ENCODE results near the gene FOXP1. TPM values are rescaled to one million over a fixed set of nuclear protein-coding genes. Genes with fewer than 3 reads are reported as not detected.

Gene FOXP1
- total RNA-seq, 1 experiment from 2014 or later: 22.1 TPM

GRCh38 chr3:71461114-71461513, 122.4 kb downstream of the FOXP1 start:
- DNase-seq (ENCODE audit: low read depth in 1 of 2, low spot score in 2 of 2): no peak
- no peaks in the 10 kb centered on the region for H3K9me3 ChIP-seq (replicated peaks)

GRCh38 chr3:71458895-71459294, 124.6 kb downstream of the FOXP1 start:
- H3K4me3 ChIP-seq: no peak overlapping the region
- H3K4me1 ChIP-seq (replicated peaks): peaks cover 37% of the 10 kb centered on the region
- no peak overlapping the region for H3K27ac ChIP-seq
- DNase-seq (ENCODE audit: low read depth in 1 of 2, low spot score in 2 of 2): no peak
- H3K9me3 ChIP-seq (replicated peaks): no peaks in the 10 kb centered on the region
- H3K36me3 ChIP-seq: no peaks in the 10 kb centered on the region
- no peaks in the 10 kb centered on the region for H3K27me3 ChIP-seq (replicated peaks)

More at GRCh38 chr3:71461114-71461513, 122.4 kb downstream of the FOXP1 start:
- H3K27me3 ChIP-seq (replicated peaks): no peaks in the 10 kb centered on the region
- H3K4me3 ChIP-seq: no peak overlapping the region
- H3K27ac ChIP-seq: peak overlapping the region; percentile 65
- H3K36me3 ChIP-seq: no peaks in the 10 kb centered on the region
- peaks cover 30% of the 10 kb centered on the region for H3K4me1 ChIP-seq (replicated peaks)

DNA sequence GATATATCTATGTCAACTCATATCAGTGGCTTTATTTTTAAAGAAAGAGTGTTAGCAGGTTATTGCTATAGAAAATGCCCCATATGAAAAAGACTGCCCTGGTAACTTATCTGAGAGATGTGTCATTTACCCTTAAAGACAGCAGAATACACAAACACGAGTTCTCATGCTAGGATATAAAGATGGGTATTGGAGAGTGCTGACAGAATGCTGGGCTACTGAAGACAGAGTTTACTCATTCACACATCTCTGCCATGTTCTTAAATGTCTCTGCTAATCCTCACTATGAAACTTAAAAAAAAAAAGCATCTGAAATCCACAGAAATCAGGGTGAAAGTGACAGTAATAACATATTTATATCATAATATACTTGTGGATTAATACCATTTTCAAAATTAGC, 126.7 kb downstream of the FOXP1 start:
- no peak for DNase-seq (ENCODE audit: low read depth in 1 of 2, low spot score in 2 of 2)
- no peak overlapping the region for H3K4me3 ChIP-seq

GRCh38 chr3:71456156-71456555, 127.4 kb downstream of the FOXP1 start:
- H3K4me3 ChIP-seq: 0 out of 2 replicates have a peak overlapping the region, but pooled peaks have one; percentile 7
- H3K4me1 ChIP-seq (replicated peaks): peaks cover 21% of the 10 kb centered on the region
- H3K27me3 ChIP-seq (replicated peaks): no peaks in the 10 kb centered on the region
- DNase-seq (ENCODE audit: low read depth in 1 of 2, low spot score in 2 of 2): peak in 1 of 2 experiments; percentile 35
- no peaks in the 10 kb centered on the region for H3K36me3 ChIP-seq
- H3K27ac ChIP-seq: peak overlapping the region; percentile 14
- no peaks in the 10 kb centered on the region for H3K9me3 ChIP-seq (replicated peaks)

More for the DNA sequence above, 126.7 kb downstream of the FOXP1 start:
- peaks cover 28% of the 10 kb centered on the region for H3K4me1 ChIP-seq (replicated peaks)
- H3K27ac ChIP-seq: no peak overlapping the region
- no peaks in the 10 kb centered on the region for H3K27me3 ChIP-seq (replicated peaks)
- H3K9me3 ChIP-seq (replicated peaks): no peaks in the 10 kb centered on the region
- no peaks in the 10 kb centered on the region for H3K36me3 ChIP-seq

- H3K27ac ChIP-seq: no peak overlapping the region
- no peaks in the 10 kb centered on the region for H3K9me3 ChIP-seq (replicated peaks)
- H3K36me3 ChIP-seq: no peaks in the 10 kb centered on the region
- no peak overlapping the region for H3K4me3 ChIP-seq
- no peak for DNase-seq (ENCODE audit: low read depth in 1 of 2, low spot score in 2 of 2)
- no peaks in the 10 kb centered on the region for H3K27me3 ChIP-seq (replicated peaks)
- peaks cover 21% of the 10 kb centered on the region for H3K4me1 ChIP-seq (replicated peaks)
These were observed 128.8 kb downstream of the FOXP1 start for GRCh38 chr3:71454512-71455403.

GRCh38 chr3:71453822-71454511, 129.6 kb downstream of the FOXP1 start:
- DNase-seq (ENCODE audit: low read depth in 1 of 2, low spot score in 2 of 2): no peak
- Histone ChIP-seq H3K36me3 (no peaks in the 10 kb centered on the region), H3K4me1 (replicated peaks) (peaks cover 26% of the 10 kb centered on the region), H3K27ac (no peak overlapping the region), H3K9me3 (replicated peaks) (no peaks in the 10 kb centered on the region), H3K27me3 (replicated peaks) (no peaks in the 10 kb centered on the region), H3K4me3 (no peak overlapping the region)

DNA sequence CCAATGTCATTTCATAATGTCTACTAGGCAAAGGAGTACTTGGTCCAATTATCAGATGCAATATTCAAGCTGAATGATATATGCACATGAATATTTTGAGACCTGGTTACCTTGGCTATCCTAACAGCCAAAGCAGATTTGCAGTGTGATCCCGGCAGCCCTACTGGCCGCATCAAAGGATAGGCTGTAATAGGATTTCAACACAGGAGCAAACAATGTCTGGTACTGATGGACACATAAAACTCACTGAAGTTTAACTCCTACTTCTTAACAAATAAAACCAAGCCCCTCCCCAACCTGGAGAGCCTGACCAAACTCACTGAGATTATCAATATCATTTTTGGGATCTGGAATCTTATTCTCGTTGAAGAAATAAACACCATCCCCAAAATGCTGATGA, 130.2 kb downstream of the FOXP1 start:
- Histone ChIP-seq H3K4me3 (no peak overlapping the region), H3K27me3 (replicated peaks) (no peaks in the 10 kb centered on the region), H3K36me3 (no peaks in the 10 kb centered on the region), H3K4me1 (replicated peaks) (peaks cover 26% of the 10 kb centered on the region), H3K27ac (no peak overlapping the region), H3K9me3 (replicated peaks) (no peaks in the 10 kb centered on the region)
- DNase-seq (ENCODE audit: low read depth in 1 of 2, low spot score in 2 of 2): no peak

DNA sequence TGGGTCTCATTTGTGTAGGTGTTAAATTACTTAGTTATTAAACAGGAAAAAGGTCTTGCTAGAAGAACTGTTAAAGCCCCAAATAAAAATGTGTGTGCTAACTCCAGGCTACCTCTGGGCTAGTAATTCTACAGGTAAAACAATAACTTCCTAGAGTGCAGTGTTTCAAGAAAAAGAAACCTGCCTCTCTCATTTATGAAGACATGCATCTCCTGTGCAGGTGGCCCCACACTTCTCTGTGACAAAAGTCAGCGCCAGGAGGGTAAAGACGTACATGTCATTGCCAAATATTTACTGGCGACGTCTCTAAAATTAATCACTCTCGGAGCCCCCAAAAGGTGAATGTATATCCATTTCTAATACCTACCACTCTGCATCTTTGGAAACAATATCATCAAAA, 131.7 kb downstream of the FOXP1 start:
- Histone ChIP-seq H3K27ac (no peak overlapping the region), H3K4me1 (replicated peaks) (peaks cover 25% of the 10 kb centered on the region), H3K36me3 (no peaks in the 10 kb centered on the region), H3K27me3 (replicated peaks) (no peaks in the 10 kb centered on the region), H3K9me3 (replicated peaks) (no peaks in the 10 kb centered on the region), H3K4me3 (no peak overlapping the region)
- DNase-seq (ENCODE audit: low read depth in 1 of 2, low spot score in 2 of 2): no peak

DNA sequence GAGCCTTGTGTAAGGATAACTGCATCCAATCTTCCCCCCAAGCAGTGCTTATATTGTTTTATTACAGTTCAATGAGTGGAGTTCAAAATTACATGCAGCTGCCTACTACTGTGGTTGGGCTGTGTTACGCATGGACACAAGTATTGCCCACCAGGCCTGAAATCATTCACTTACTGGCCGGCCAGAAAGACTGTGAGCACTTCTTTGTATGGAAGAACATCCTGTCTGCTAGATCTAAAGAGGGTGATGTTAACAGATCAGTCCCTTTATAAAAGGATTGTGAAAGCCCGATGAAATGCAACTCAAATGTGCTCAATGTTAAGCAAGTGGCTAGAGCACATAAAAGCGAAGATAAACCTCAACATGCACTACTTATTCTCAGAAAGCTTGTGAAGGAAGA, 132.5 kb downstream of the FOXP1 start:
- no peaks in the 10 kb centered on the region for H3K36me3 ChIP-seq
- H3K4me1 ChIP-seq (replicated peaks): peaks cover 18% of the 10 kb centered on the region
- H3K9me3 ChIP-seq (replicated peaks): no peaks in the 10 kb centered on the region
- DNase-seq (ENCODE audit: low read depth in 1 of 2, low spot score in 2 of 2): no peak
- H3K27me3 ChIP-seq (replicated peaks): no peaks in the 10 kb centered on the region
- no peak overlapping the region for H3K4me3 ChIP-seq
- H3K27ac ChIP-seq: no peak overlapping the region

GRCh38 chr3:71450162-71450561, 133.4 kb downstream of the FOXP1 start:
- Histone ChIP-seq H3K27me3 (replicated peaks) (no peaks in the 10 kb centered on the region), H3K36me3 (no peaks in the 10 kb centered on the region), H3K4me1 (replicated peaks) (peaks cover 12% of the 10 kb centered on the region), H3K9me3 (replicated peaks) (no peaks in the 10 kb centered on the region), H3K4me3 (no peak overlapping the region), H3K27ac (no peak overlapping the region)
- DNase-seq (ENCODE audit: low read depth in 1 of 2, low spot score in 2 of 2): no peak

- no peaks in the 10 kb centered on the region for H3K36me3 ChIP-seq
- no peaks in the 10 kb centered on the region for H3K9me3 ChIP-seq (replicated peaks)
- DNase-seq (ENCODE audit: low read depth in 1 of 2, low spot score in 2 of 2): no peak
- no peaks in the 10 kb centered on the region for H3K27me3 ChIP-seq (replicated peaks)
- H3K4me3 ChIP-seq: no peak overlapping the region
- no peak overlapping the region for H3K27ac ChIP-seq
- peaks cover 26% of the 10 kb centered on the region for H3K4me1 ChIP-seq (replicated peaks)
These were observed 135.7 kb downstream of the FOXP1 start for GRCh38 chr3:71447803-71448202.

DNA sequence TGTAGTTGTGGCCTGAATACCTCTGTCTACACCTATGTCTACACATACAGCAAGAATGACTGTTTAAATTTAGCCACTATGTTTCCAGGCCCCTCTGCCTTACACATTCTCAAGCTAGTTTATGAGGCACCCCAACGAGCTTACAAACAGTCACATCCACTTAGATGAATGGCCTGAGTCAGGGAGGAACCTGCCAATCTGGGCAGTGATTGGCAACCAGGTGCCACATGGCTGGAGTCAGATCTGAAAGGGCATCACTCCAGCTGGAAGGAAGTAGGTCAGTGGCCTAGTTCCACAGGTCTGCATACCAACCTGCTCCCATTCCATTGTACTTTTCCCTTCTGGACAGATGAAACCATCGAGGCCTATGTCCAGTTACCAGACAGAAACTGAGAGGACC, 136.3 kb downstream of the FOXP1 start:
- Histone ChIP-seq H3K27ac (no peak overlapping the region), H3K4me1 (replicated peaks) (peaks cover 26% of the 10 kb centered on the region), H3K36me3 (no peaks in the 10 kb centered on the region), H3K27me3 (replicated peaks) (no peaks in the 10 kb centered on the region), H3K9me3 (replicated peaks) (no peaks in the 10 kb centered on the region), H3K4me3 (no peak overlapping the region)
- no peak for DNase-seq (ENCODE audit: low read depth in 1 of 2, low spot score in 2 of 2)

- no peaks in the 10 kb centered on the region for H3K36me3 ChIP-seq
- no peaks in the 10 kb centered on the region for H3K9me3 ChIP-seq (replicated peaks)
- no peaks in the 10 kb centered on the region for H3K27me3 ChIP-seq (replicated peaks)
- DNase-seq (ENCODE audit: low read depth in 1 of 2, low spot score in 2 of 2): no peak
- peaks cover 26% of the 10 kb centered on the region for H3K4me1 ChIP-seq (replicated peaks)
- no peak overlapping the region for H3K27ac ChIP-seq
- H3K4me3 ChIP-seq: no peak overlapping the region
These were observed 136.8 kb downstream of the FOXP1 start for GRCh38 chr3:71446734-71447133.

DNA sequence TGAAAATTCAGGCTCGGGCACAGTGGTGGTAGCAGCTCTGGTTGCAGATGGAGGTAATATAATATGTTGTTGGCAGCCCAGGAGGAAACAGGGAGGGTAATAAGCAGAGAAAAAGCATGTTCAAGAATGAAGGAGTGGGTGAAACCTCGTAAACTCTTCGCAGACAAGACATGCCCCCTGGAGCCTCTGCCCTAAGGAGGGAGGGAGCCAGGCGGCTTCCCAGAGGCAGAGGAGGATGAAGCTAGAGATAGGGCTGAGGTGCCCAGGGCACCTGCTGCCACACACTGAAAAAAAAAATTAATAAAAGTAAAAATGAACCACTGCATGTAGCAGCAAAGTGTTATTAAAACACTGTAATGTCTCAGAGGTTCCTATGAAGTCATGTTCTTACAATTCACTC, 137.3 kb downstream of the FOXP1 start:
- Histone ChIP-seq H3K4me3 (no peak overlapping the region), H3K4me1 (replicated peaks) (peaks cover 26% of the 10 kb centered on the region), H3K9me3 (replicated peaks) (no peaks in the 10 kb centered on the region), H3K36me3 (no peaks in the 10 kb centered on the region), H3K27ac (no peak overlapping the region), H3K27me3 (replicated peaks) (no peaks in the 10 kb centered on the region)
- DNase-seq (ENCODE audit: low read depth in 1 of 2, low spot score in 2 of 2): no peak
